SK-N-SH treated with all-trans-retinoic acid at 6 μM for 48 hours (cell line): ENCODE measurements around the gene CNTNAP2.

Experiments used
- BACH2 ChIP-seq: fragments of 250-450 bp; sonication (Bioruptor Pico); IDR thresholded peaks from 2 replicates; pipeline ENCODE4 v1.9.0; 2021; ENCODE audit warnings: mild to moderate bottlenecking, borderline replicate concordance
- ZFP3 ChIP-seq: fragments of 250-450 bp; sonication (Bioruptor Pico); IDR thresholded peaks from 2 replicates; pipeline ENCODE4 v1.5.0; 2020; ENCODE audit warnings: mild to moderate bottlenecking, moderate library complexity

DNA sequence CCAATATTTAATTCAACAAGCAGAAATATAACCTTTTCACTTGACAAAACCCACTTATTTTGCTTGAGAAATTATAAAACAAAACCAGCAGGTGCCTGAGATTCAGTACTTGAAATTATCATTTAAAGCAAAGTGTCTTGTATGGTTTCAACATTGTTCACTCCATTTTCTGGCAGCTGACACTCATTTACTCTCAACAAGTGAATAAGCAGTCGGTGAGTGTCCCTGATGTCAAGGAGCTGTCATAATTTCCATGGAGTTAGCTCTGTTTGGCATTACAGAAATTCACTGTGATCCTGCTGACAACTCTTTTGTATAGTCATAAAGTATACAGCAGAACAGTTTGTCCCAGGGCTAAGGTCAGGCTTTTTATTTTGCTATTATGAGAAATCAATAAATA is 490.0 kb downstream of the CNTNAP2 start:
- TF ChIP-seq BACH2 = no peak
- TF ChIP-seq ZFP3 (CRISPR knock-in tag) = no peak
